HG03103 (cell line): Measurements from ENCODE around the gene CCDC188.

Source experiments
- ATAC-seq: cut with Tn5 transposase; IDR thresholded peaks from one replicate; pipeline ENCODE4 v1.9.1; 2021; ENCODE audit warnings: low read depth; ENCODE audit not compliant: unreplicated experiment

CCDC188 gene

GRCh38 chr22:20186183-20186870 lies 35.5 kb upstream of the CCDC188 start:
- no peak for ATAC-seq

- ATAC-seq = no peak
Observed at GRCh38 chr22:20185750-20186149, 34.9 kb upstream of the CCDC188 start.

- no peak for ATAC-seq
Observed at GRCh38 chr22:20184501-20185165, 33.8 kb upstream of the CCDC188 start.

GRCh38 chr22:20183823-20184222 lies 33.0 kb upstream of the CCDC188 start:
- ATAC-seq = no peak

- no peak for ATAC-seq
Observed at GRCh38 chr22:20183101-20183500, 32.2 kb upstream of the CCDC188 start.

- no peak for ATAC-seq
Observed at GRCh38 chr22:20182365-20182764, 31.5 kb upstream of the CCDC188 start.

GRCh38 chr22:20181884-20182236 lies 31.0 kb upstream of the CCDC188 start:
- no peak for ATAC-seq

GRCh38 chr22:20181194-20181883 lies 30.5 kb upstream of the CCDC188 start:
- no peak for ATAC-seq

GRCh38 chr22:20180640-20181039 lies 29.8 kb upstream of the CCDC188 start:
- ATAC-seq = no peak

GRCh38 chr22:20180245-20180630 lies 29.4 kb upstream of the CCDC188 start:
- no peak for ATAC-seq

- ATAC-seq = no peak
Observed at GRCh38 chr22:20179455-20180244, 28.8 kb upstream of the CCDC188 start.

GRCh38 chr22:20178915-20179227 lies 28.0 kb upstream of the CCDC188 start:
- ATAC-seq = no peak

- ATAC-seq = no peak
Observed at GRCh38 chr22:20178075-20178914, 27.4 kb upstream of the CCDC188 start.

GRCh38 chr22:20177217-20177911 lies 26.5 kb upstream of the CCDC188 start:
- no peak for ATAC-seq

GRCh38 chr22:20176421-20177085 lies 25.7 kb upstream of the CCDC188 start:
- ATAC-seq = no peak

- no peak for ATAC-seq
Observed at GRCh38 chr22:20175597-20175900, 24.7 kb upstream of the CCDC188 start.

GRCh38 chr22:20174785-20175596 lies 24.1 kb upstream of the CCDC188 start:
- no peak for ATAC-seq

- ATAC-seq = no peak
Observed at GRCh38 chr22:20173772-20174171, 22.9 kb upstream of the CCDC188 start.

- no peak for ATAC-seq
Observed at GRCh38 chr22:20173246-20173645, 22.4 kb upstream of the CCDC188 start.
